ENCODE data around the gene ZDHHC11.
"Not testable (repeated sequence)": the region's sequence is repeated elsewhere in the genome, so short reads cannot be mapped to it uniquely, and the experiment has no call there.

Gene ZDHHC11

GRCh38 chr5:760363-761058, 90.3 kb downstream of the ZDHHC11 start:
- DNase-seq (ENCODE audit: low read depth) = no peak

GRCh38 chr5:759781-760362, 90.9 kb downstream of the ZDHHC11 start:
- no peak for DNase-seq (ENCODE audit: low read depth)

GRCh38 chr5:759111-759751, 91.6 kb downstream of the ZDHHC11 start:
- no peak for DNase-seq (ENCODE audit: low read depth)

GRCh38 chr5:758698-759053, 92.1 kb downstream of the ZDHHC11 start:
- no peak for DNase-seq (ENCODE audit: low read depth)

GRCh38 chr5:757931-758697, 92.7 kb downstream of the ZDHHC11 start:
- no peak for DNase-seq (ENCODE audit: low read depth)

- DNase-seq (ENCODE audit: low read depth) = no peak
Observed at GRCh38 chr5:757346-757930, 93.3 kb downstream of the ZDHHC11 start.

GRCh38 chr5:756865-757345, 93.9 kb downstream of the ZDHHC11 start:
- DNase-seq (ENCODE audit: low read depth) = no peak

GRCh38 chr5:756171-756570, 94.6 kb downstream of the ZDHHC11 start:
- no peak for DNase-seq (ENCODE audit: low read depth)

- not testable (repeated sequence) for DNase-seq (ENCODE audit: low read depth)
Observed at GRCh38 chr5:754143-754632, 96.6 kb downstream of the ZDHHC11 start.

GRCh38 chr5:753567-754142, 97.1 kb downstream of the ZDHHC11 start:
- DNase-seq (ENCODE audit: low read depth) = not testable (repeated sequence)

- DNase-seq (ENCODE audit: low read depth) = not testable (repeated sequence)
Observed at GRCh38 chr5:752532-753115, 98.2 kb downstream of the ZDHHC11 start.

GRCh38 chr5:751992-752391, 98.8 kb downstream of the ZDHHC11 start:
- not testable (repeated sequence) for DNase-seq (ENCODE audit: low read depth)

GRCh38 chr5:751496-751895, 99.3 kb downstream of the ZDHHC11 start:
- DNase-seq (ENCODE audit: low read depth) = no peak

- not testable (repeated sequence) for DNase-seq (ENCODE audit: low read depth)
Observed at GRCh38 chr5:750226-750625, 100.6 kb downstream of the ZDHHC11 start.

- DNase-seq (ENCODE audit: low read depth) = no peak
Observed at GRCh38 chr5:749101-749670, 101.6 kb downstream of the ZDHHC11 start.

GRCh38 chr5:748011-748980, 102.5 kb downstream of the ZDHHC11 start:
- DNase-seq (ENCODE audit: low read depth) = not testable (repeated sequence)

GRCh38 chr5:747303-747844, 103.4 kb downstream of the ZDHHC11 start:
- DNase-seq (ENCODE audit: low read depth) = not testable (repeated sequence)

GRCh38 chr5:746258-746761, 104.5 kb downstream of the ZDHHC11 start:
- DNase-seq (ENCODE audit: low read depth) = no peak
